ENCODE results near the gene PRG3. TPM values are rescaled to one million over a fixed set of nuclear protein-coding genes. Genes with fewer than 3 reads are reported as not detected.

PRG3 gene
- total RNA-seq, 2 donors from 2014 or later = not detected

Other genes with a start within 250 kb of the PRG3 start
- not detected for gene LRRC55, start 199.2 kb downstream of the PRG3 start, total RNA-seq
- not detected for gene APLNR, start 143.9 kb downstream of the PRG3 start, total RNA-seq
- gene TNKS1BP1, start 56.2 kb downstream of the PRG3 start, total RNA-seq = 1 to 10 TPM; 3.0 to 3.2 TPM
- gene SSRP1, start 45.3 kb downstream of the PRG3 start, total RNA-seq = 100 to 1,000 TPM; 143 to 210 TPM
- not detected for gene P2RX3, start 42.8 kb downstream of the PRG3 start, total RNA-seq
- gene PRG2, start 9.5 kb upstream of the PRG3 start, total RNA-seq = 1 to 10 TPM; 1.4 to 2.3 TPM
- 100 to 1,000 TPM in 1 of 2 donors, 10 to 100 TPM in 1; 86.9 to 308 TPM for gene SLC43A3, start 46.0 kb upstream of the PRG3 start, total RNA-seq
- gene RTN4RL2, start 79.4 kb upstream of the PRG3 start, total RNA-seq = not detected
- 10 to 100 TPM in 1 of 2 donors, 1 to 10 TPM in 1; 4.2 to 16.5 TPM for gene SLC43A1, start 134.6 kb upstream of the PRG3 start, total RNA-seq
- 100 to 1,000 TPM in 1 of 2 donors, 10 to 100 TPM in 1; 77.6 to 131 TPM for gene TIMM10, start 149.6 kb upstream of the PRG3 start, total RNA-seq
- gene SMTNL1, start 156.4 kb upstream of the PRG3 start, total RNA-seq = not detected
- gene UBE2L6, start 186.5 kb upstream of the PRG3 start, total RNA-seq = 100 to 1,000 TPM in 1 of 2 donors, 10 to 100 TPM in 1; 87.8 to 101 TPM
- gene SERPING1, start 216.5 kb upstream of the PRG3 start, total RNA-seq = not detected